ENCODE results near the gene HIVEP3.

HIVEP3 gene

DNA sequence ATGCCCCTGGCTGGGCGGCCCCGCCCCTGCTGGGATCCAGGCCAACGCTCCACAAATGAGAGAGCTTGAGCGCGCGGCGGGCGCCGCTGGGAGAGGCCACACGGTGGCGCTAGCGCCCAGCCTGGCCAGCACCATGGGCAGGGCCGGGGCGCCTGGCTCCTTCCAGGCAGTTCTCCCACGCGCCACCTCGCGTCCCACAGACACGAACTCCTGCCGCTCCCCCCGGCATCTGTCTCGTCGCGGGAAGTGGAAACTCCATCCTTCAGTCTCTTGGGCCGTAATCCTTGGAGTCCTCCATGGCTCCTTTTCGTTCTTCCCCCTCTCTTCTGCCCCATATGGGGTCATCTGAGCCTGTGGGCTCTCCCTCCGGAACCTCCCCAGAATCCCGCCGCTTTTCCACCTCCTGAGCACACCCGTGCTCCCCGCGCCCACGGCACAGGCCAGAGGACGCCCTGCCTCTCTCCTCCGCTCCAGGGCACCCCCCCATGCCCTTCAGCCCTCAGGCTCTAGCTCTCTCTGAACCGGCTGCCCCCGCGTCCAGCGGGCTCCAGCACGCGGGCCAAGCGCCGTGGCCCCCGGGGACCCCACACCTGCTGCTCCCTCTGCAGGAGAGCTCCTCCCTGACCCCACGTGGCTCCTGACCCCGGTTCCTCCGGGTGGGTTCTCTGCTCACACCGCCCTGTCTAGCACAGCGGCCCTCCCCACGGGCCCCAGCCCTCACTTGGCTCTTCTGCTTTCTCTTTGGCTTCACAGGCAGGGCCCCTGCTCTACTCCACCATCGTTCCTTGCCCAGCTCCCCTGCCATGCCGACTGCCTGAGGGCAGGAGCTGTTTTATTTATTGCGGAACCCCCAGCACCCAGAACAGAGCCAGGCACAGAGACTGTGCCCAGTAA lies 402.3 kb downstream of the HIVEP3 start (continued):
- TF ChIP-seq ZBTB17 (tag by site-specific recombination; IDR thresholded peaks at IDR 0.05) = 0 out of 2 replicates have a peak, but pooled peaks have one; percentile 12
- peak; percentile 55; the same call in 1 of the 2 replicates for TF ChIP-seq ZNF501 (tag by site-specific recombination; IDR thresholded peaks at IDR 0.05)
- peak; percentile 69; the same call in 1 of the 2 replicates for TF ChIP-seq ZFP37 (tag by site-specific recombination; IDR thresholded peaks at IDR 0.05)
- TF ChIP-seq ZNF23 (tag by site-specific recombination; IDR thresholded peaks at IDR 0.05; ENCODE audit: borderline replicate concordance) = no peak
- no peak for TF ChIP-seq RBAK (tag by site-specific recombination; IDR thresholded peaks at IDR 0.05)
- no peak for TF ChIP-seq ZNF544 (tag by site-specific recombination; IDR thresholded peaks at IDR 0.05)
- no peak for TF ChIP-seq ZNF202 (tag by site-specific recombination; IDR thresholded peaks at IDR 0.05; ENCODE audit: borderline replicate concordance)
- peak; percentile 50 for TF ChIP-seq GLIS2 (tag by site-specific recombination; IDR thresholded peaks at IDR 0.05)
- TF ChIP-seq ZNF670 (tag by site-specific recombination; IDR thresholded peaks at IDR 0.05; ENCODE audit: low read depth) = no peak
- TF ChIP-seq SP7 (tag by site-specific recombination; IDR thresholded peaks at IDR 0.05) = peak; percentile 30; the same call in 1 of the 2 replicates
- no peak for TF ChIP-seq ZNF645 (tag by site-specific recombination; IDR thresholded peaks at IDR 0.05)
- TF ChIP-seq ZNF76 (tag by site-specific recombination; IDR thresholded peaks at IDR 0.05; ENCODE audit: borderline replicate concordance, low read depth) = peak; percentile 37; the same call in 1 of the 2 replicates
- no peak for TF ChIP-seq AEBP2 (tag by site-specific recombination; IDR thresholded peaks at IDR 0.05; ENCODE audit: borderline replicate concordance)
- TF ChIP-seq ZNF354C (tag by site-specific recombination; IDR thresholded peaks at IDR 0.05; ENCODE audit: borderline replicate concordance, low read depth) = no peak
- no peak for TF ChIP-seq SETDB1 (IDR thresholded peaks at IDR 0.05; ENCODE audit: insufficient read length, low read length)
- peak; percentile 89 for TF ChIP-seq REST (tag by site-specific recombination; IDR thresholded peaks at IDR 0.05)
- TF ChIP-seq, protein P1, sequence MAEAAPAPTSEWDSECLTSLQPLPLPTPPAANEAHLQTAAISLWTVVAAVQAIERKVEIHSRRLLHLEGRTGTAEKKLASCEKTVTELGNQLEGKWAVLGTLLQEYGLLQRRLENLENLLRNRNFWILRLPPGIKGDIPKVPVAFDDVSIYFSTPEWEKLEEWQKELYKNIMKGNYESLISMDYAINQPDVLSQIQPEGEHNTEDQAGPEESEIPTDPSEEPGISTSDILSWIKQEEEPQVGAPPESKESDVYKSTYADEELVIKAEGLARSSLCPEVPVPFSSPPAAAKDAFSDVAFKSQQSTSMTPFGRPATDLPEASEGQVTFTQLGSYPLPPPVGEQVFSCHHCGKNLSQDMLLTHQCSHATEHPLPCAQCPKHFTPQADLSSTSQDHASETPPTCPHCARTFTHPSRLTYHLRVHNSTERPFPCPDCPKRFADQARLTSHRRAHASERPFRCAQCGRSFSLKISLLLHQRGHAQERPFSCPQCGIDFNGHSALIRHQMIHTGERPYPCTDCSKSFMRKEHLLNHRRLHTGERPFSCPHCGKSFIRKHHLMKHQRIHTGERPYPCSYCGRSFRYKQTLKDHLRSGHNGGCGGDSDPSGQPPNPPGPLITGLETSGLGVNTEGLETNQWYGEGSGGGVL (tag by site-specific recombination; IDR thresholded peaks at IDR 0.05) = peak; percentile 80
- TF ChIP-seq ZNF335 (tag by site-specific recombination; conservative IDR thresholded peaks at IDR 0.05) = no peak; the same call in 1 of the 2 replicates
- peak; percentile 57 for TF ChIP-seq KLF9 (tag by site-specific recombination; IDR thresholded peaks at IDR 0.05; ENCODE audit: low read depth)
- TF ChIP-seq ZNF10 (tag by site-specific recombination; IDR thresholded peaks at IDR 0.05) = no peak
- TF ChIP-seq, protein P2, sequence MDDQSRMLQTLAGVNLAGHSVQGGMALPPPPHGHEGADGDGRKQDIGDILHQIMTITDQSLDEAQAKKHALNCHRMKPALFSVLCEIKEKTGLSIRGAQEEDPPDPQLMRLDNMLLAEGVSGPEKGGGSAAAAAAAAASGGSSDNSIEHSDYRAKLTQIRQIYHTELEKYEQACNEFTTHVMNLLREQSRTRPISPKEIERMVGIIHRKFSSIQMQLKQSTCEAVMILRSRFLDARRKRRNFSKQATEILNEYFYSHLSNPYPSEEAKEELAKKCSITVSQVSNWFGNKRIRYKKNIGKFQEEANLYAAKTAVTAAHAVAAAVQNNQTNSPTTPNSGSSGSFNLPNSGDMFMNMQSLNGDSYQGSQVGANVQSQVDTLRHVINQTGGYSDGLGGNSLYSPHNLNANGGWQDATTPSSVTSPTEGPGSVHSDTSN (CRISPR knock-in tag; IDR thresholded peaks at IDR 0.05) = no peak; the same call in 1 of the 2 replicates
- TF ChIP-seq BCL11A (tag by site-specific recombination; IDR thresholded peaks at IDR 0.05; ENCODE audit: low read depth) = no peak
- no peak for TF ChIP-seq PRDM6 (tag by site-specific recombination; IDR thresholded peaks at IDR 0.05)
- no peak for TF ChIP-seq GLIS1 (tag by site-specific recombination; IDR thresholded peaks at IDR 0.05)
- TF ChIP-seq ZNF837 (tag by site-specific recombination; IDR thresholded peaks at IDR 0.05) = no peak
- TF ChIP-seq, protein P3, sequence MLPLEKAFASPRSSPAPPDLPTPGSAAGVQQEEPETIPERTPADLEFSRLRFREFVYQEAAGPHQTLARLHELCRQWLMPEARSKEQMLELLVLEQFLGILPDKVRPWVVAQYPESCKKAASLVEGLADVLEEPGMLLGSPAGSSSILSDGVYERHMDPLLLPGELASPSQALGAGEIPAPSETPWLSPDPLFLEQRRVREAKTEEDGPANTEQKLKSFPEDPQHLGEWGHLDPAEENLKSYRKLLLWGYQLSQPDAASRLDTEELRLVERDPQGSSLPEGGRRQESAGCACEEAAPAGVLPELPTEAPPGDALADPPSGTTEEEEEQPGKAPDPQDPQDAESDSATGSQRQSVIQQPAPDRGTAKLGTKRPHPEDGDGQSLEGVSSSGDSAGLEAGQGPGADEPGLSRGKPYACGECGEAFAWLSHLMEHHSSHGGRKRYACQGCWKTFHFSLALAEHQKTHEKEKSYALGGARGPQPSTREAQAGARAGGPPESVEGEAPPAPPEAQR (tag by site-specific recombination; IDR thresholded peaks at IDR 0.05) = no peak

All from HEK293 (cell line).